Activated CD4-positive, alpha-beta T cell treated with anti-CD3 and anti-CD28 coated beads, Interleukin-2, amount 10 ng/mL, durations not matched to agents 7 days and 5 days (primary cell): ENCODE results near the gene CRKL. TPM values are rescaled to one million over a fixed set of nuclear protein-coding genes. Genes with fewer than 3 reads are reported as not detected.
"Not testable (repeated sequence)": the region's sequence is repeated elsewhere in the genome, so short reads cannot be mapped to it uniquely, and the experiment has no call there.

Experiments used
- CTCF ChIA-PET: fragments of 350-600 bp; sonication (Branson Sonifier 250); formaldehyde crosslinking; loops from one replicate; lab custom pipeline; 2021; ENCODE audit warnings: antibody characterized with exemption; lab: Charles Lee
- POLR2A ChIA-PET: fragments of 350-600 bp; sonication (Branson Sonifier 250); formaldehyde crosslinking; loops from one replicate; lab custom pipeline; 2021; ENCODE audit warnings: antibody characterized with exemption; lab: Charles Lee
- DNase-seq: peaks from one replicate; pipeline ENCODE4 v3.0.0-alpha.2; 2020
- H3K27ac Mint-ChIP-seq: one replicate; pipeline ENCODE4 v1.8.0; 2021; ENCODE audit warnings: mild to moderate bottlenecking, moderate library complexity, mixed read lengths
- H3K27me3 Mint-ChIP-seq: one replicate; pipeline ENCODE4 v1.8.0; 2021; ENCODE audit warnings: mixed read lengths
- H3K36me3 Mint-ChIP-seq: one replicate; pipeline ENCODE4 v1.8.0; 2021; ENCODE audit warnings: low read depth, mixed read lengths
- H3K4me1 Mint-ChIP-seq: one replicate; pipeline ENCODE4 v1.8.0; 2021; ENCODE audit warnings: mixed read lengths
- H3K4me3 Mint-ChIP-seq: one replicate; pipeline ENCODE4 v1.8.0; 2021; ENCODE audit warnings: mild to moderate bottlenecking, moderate library complexity, mixed read lengths
- H3K9me3 Mint-ChIP-seq: one replicate; pipeline ENCODE4 v1.8.0; 2021; ENCODE audit warnings: mixed read lengths
- total RNA-seq, 2 experiments: library from RNA; stranded (reverse); gene quantifications; one replicate each; pipeline ENCODE4 v1.2.3, GENCODE V29; 2021

Gene CRKL
- total RNA-seq, 2 experiments from 2014 or later: 82.2 to 87.2 TPM

DNA sequence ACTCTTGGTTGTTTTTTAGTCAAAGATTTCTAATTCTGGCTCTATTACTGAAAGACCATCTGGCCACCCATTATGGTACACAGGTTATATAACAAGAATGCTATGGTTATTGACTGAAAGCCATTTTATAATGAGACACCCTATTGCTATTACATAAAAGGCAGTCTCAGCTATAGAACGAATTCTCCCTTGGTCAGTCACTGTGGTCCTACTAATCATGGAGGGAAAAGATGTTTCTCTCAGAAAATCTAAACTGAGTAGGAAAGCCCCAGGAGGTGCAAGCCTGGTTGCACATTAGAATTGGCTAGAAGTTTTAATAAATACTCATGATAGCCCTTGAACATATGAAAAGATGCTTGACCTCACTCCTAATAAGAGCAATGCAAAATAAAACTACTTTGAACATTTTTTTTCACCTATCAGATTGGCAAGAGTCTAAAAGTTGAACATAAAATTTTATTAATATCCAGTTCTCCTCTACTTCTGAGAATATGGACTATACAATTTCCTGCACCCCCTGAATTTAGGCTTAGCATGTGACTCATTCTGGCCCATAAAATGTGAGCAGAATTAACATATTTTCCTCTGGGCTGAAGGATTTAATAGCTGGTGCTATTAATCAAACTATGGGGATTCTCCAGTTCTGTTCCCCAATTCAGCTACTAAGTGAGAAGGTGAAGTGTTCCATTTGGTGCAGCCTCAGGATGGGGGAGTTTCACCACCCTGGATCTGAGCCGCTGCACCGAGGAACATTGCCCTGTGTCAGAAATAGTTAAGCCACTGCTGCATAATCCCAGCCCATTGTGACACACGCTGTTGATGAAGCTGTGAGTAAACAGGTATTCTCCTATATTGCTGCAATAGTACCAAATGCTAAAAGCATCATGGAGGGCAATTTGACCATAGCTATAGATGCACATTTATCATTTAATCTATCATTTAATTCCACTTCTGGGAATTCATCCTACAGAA, 11.5 kb upstream of the CRKL start:
- POLR2A ChIA-PET: no interaction called here
- Mint-ChIP-seq H3K4me1 (peaks cover 8% of the 10 kb centered on the region), H3K4me3 (no peak overlapping the region), H3K27ac (no peak overlapping the region), H3K27me3 (peaks cover 11% of the 10 kb centered on the region), H3K36me3 (no peaks in the 10 kb centered on the region), H3K9me3 (no peaks in the 10 kb centered on the region)
- no peak for DNase-seq
- CTCF ChIA-PET: interaction anchor here (3.8 kb wide), 1 partner anchor 11 kb away, joined by 22 read pairs; the partner anchor contains the start of gene CRKL

DNA sequence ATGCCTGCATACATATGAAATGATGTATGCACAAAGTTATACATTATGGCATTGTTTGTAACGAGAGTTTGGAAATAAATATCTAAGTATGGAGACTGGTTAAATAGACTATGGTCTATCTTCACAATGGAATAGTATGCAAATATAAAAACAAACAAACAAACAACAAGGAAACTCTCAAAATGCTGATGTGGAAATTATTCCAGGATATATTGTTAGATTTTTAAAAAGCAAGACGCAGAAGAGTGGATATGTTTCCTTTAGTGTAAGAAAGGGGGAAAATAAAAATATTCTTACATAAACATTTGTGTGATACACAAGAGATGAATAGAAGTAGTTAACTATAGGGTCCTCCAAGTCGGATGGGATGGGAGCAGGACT, 10.8 kb upstream of the CRKL start:
- no peak for DNase-seq
- H3K36me3 Mint-ChIP-seq: no peaks in the 10 kb centered on the region
- H3K27ac Mint-ChIP-seq: no peak overlapping the region
- H3K4me1 Mint-ChIP-seq: peaks cover 8% of the 10 kb centered on the region
- H3K4me3 Mint-ChIP-seq: no peak overlapping the region
- H3K27me3 Mint-ChIP-seq: peaks cover 11% of the 10 kb centered on the region
- CTCF ChIA-PET: interaction anchor here (0.6 to 3.8 kb wide), 3 partner anchors 10 to 701 kb away, joined by 3 to 22 read pairs (median 4); partner anchors contain the start of gene CRKL
- no peaks in the 10 kb centered on the region for H3K9me3 Mint-ChIP-seq
- POLR2A ChIA-PET: no interaction called here

DNA sequence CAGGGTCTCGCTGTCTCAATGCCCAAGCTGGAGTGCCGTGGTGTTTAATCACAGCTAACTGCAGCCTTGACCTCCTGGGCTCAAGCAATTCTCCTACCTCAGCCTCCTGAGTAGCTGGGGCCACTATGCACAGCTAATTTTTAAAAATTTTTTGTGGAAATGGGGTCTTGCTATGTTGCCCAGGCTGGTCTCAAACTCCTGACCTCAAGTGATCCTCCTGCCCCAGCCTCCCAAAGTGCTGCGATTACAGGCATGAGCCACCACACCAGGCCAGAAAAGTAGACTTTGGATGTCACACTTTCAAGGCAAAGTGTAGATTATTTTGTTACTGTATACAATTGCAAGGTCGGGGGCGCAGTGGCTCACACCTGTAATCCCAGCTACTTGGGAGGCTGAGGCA, 8.5 kb upstream of the CRKL start:
- POLR2A ChIA-PET: not testable (repeated sequence)
- peaks cover 11% of the 10 kb centered on the region for H3K27me3 Mint-ChIP-seq

DNA sequence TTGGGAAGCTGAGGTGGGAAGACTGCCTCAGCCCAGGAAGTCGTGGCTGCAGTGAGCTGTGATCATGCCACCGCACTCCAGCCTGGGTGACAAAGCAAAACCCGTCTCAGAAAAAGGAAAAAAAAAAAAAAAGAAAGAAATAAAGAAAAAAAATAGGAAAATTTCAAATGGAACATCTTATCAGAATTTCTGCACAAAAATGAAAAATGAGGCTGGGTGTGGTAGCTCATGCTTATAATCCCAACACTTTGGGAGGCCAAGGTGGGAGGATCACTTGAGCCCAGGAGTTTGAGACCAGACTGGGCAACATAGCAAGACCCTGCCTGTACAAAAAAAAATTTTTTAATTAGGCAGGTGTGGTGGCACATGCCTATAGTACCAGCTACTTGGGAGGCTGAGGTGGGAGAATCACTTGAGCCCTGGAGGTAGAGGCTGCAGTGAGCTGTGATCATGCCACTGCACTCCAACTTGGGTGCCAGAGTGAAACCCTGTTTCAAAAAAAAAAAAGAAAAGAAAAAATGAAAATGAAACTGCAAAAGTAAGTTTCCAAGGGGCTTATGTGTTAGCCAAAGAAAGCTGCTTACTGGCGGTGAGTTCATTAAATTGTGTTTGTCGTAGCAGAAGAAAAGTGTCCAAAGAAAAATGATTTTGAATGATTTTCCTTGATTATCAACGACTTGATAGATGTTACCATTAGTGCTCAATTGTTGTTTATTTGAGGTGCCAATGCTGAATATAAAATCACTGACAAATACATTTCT, 7.5 kb upstream of the CRKL start:
- Mint-ChIP-seq H3K27ac (peak overlapping the region; percentile 68), H3K36me3 (no peaks in the 10 kb centered on the region), H3K4me3 (no peak overlapping the region), H3K9me3 (no peaks in the 10 kb centered on the region), H3K27me3 (peaks cover 10% of the 10 kb centered on the region), H3K4me1 (peaks cover 8% of the 10 kb centered on the region)
- DNase-seq: no peak
- CTCF ChIA-PET: interaction anchor here (0.6 kb wide), 2 partner anchors 11 to 147 kb away, joined by 4 read pairs; no protein-coding TSS in a partner anchor
- POLR2A ChIA-PET: no interaction called here

More for the DNA sequence above, 8.5 kb upstream of the CRKL start:
- DNase-seq, H3K4me3 Mint-ChIP-seq, H3K36me3 Mint-ChIP-seq, H3K4me1 Mint-ChIP-seq, H3K27ac Mint-ChIP-seq, H3K9me3 Mint-ChIP-seq, CTCF ChIA-PET: not testable (repeated sequence)

DNA sequence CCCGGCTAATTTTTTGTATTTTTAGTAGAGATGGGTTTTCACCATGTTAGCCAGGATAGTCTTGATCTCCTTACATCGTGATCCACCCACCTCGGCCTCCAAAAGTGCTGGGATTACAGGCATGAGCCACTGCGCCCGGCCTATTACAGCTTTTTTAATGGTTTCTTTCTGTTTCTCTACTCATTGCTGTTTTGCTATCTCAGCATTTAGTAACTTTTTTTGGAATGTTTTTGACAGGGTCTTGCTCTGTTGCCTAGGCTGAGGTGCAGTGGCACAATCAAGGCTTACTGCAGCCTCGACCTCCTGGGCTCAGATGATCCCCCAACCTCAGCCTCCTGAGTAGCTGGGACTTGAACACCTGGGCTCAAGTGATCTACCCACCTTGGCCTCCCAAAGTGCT, 4.7 kb upstream of the CRKL start:
- POLR2A ChIA-PET: no interaction called here

DNA sequence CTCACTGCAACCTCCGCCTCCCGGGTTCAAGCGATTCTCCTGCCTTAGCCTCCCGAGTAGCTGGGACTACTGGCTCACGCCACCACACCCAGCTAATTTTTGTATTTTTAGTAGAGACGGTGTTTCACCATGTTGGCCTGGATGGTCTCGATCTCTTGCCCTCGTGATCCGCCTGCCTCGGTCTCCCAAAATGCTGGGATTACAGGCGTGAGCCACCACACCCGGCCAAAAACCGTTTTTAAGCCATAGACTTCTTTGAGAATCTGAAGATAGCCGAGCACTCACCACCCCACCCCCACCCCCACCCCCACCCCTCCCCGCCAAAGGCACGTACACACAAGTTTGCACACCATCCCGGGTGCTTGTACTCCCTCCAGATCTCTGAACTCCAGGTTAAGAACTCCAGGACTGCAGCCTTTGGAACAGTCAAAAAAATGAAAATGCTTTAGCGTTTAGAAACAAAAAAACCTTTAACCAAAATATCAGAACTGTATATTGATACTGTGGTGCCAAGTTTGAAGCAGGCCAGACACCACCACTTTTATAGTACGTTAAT, 1.5 kb downstream of the CRKL start:
- Mint-ChIP-seq H3K36me3 (peaks cover 28% of the 10 kb centered on the region), H3K4me3 (peak overlapping the region; percentile 99), H3K9me3 (no peaks in the 10 kb centered on the region), H3K27ac (peak overlapping the region; percentile 94), H3K4me1 (peaks cover 43% of the 10 kb centered on the region), H3K27me3 (no peaks in the 10 kb centered on the region)
- CTCF ChIA-PET: interaction anchor here (0.7 kb wide), 1 partner anchor 117 kb away, joined by 6 read pairs; no protein-coding TSS in a partner anchor
- no peak for DNase-seq
- POLR2A ChIA-PET: no interaction called here

More for the DNA sequence above, 4.7 kb upstream of the CRKL start:
- Mint-ChIP-seq H3K4me1 (peaks cover 23% of the 10 kb centered on the region), H3K4me3 (no peak overlapping the region), H3K27me3 (no peaks in the 10 kb centered on the region), H3K36me3 (no peaks in the 10 kb centered on the region), H3K27ac (no peak overlapping the region), H3K9me3 (no peaks in the 10 kb centered on the region)
- no peak for DNase-seq
- CTCF ChIA-PET: no interaction called here

DNA sequence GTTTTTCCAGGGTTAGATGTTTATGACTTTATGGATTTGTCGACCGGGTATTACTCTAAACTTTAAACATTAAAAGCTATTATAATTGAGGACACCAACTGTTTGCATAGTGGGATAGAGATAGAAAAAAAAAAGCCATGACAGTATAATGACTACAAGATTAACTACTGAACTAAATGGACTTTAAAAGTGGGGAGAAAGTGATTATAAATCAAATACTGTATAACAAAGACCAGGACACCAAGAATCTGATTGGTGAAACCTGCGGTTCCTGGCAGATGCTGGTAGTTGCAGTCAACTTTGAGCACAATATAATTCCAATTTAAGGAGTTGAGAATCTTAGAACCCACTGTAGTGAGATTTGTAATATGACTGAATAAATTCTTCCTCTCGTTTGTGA, 2.5 kb downstream of the CRKL start:
- peaks cover 50% of the 10 kb centered on the region for H3K4me1 Mint-ChIP-seq
- no peak for DNase-seq
- ChIA-PET CTCF (interaction anchor here (0.6 to 1.1 kb wide), 3 partner anchors 9 to 122 kb away, joined by 3 read pairs; no protein-coding TSS in a partner anchor), POLR2A (no interaction called here)
- peaks cover 31% of the 10 kb centered on the region for H3K36me3 Mint-ChIP-seq
- H3K27ac Mint-ChIP-seq: peak overlapping the region; percentile 16
- H3K27me3 Mint-ChIP-seq: no peaks in the 10 kb centered on the region
- peak overlapping the region; percentile 99 for H3K4me3 Mint-ChIP-seq
- H3K9me3 Mint-ChIP-seq: no peaks in the 10 kb centered on the region

DNA sequence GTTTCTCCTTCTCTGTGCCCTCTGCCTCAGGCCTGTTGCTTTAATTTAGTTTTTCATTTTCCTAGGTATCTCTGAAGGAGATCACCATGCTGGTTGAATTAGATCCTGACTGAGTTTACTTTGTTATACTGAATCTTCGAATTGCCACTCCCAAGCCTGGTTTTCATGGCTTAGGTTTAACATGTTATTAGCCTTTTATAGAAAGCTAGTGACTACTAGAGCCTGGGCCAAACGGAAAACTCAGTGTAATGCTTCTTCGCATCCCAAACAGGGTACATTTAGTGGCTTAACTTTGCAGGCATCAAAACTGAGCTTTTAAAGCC, 3.6 kb downstream of the CRKL start:
- H3K4me1 Mint-ChIP-seq: peaks cover 54% of the 10 kb centered on the region
- peaks cover 31% of the 10 kb centered on the region for H3K36me3 Mint-ChIP-seq
- ChIA-PET CTCF (interaction anchor here (0.7 to 1.3 kb wide), 5 partner anchors 11 to 39 kb away, joined by 3 to 4 read pairs (median 4); no protein-coding TSS in a partner anchor), POLR2A (no interaction called here)
- H3K27ac Mint-ChIP-seq: peak overlapping the region; percentile 7
- peak overlapping the region; percentile 99 for H3K4me3 Mint-ChIP-seq
- H3K9me3 Mint-ChIP-seq: no peaks in the 10 kb centered on the region
- DNase-seq: no peak
- no peaks in the 10 kb centered on the region for H3K27me3 Mint-ChIP-seq

DNA sequence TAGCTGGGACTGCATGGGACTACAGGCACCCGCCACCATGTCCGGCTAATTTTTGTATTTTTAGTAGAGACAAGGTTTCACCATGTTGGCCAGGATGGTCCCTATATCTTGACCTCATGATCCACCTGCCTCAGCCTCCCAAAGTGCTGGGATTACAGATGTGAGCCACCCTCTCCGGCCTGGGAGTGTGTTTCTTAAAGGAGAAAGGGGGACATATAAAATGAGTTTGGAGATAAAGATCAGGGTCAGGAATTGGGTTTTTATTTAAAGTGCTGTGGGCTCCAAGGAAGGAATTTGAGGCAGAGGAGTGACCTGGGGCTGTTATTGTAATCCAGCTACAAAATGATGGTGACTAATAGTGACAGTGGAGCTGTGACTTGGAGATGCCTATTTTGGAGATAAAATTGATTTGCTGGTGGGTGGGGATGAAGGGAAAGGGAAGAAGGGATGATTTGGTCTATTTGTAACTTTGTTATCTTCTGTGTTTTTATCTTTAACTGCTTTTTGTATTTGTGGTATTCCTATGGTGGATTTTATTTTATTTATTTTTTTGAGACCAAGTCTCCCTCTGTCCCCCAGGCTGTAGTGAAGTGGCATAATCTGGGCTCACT, 5.0 kb downstream of the CRKL start:
- Mint-ChIP-seq H3K4me1 (peaks cover 51% of the 10 kb centered on the region), H3K9me3 (no peaks in the 10 kb centered on the region), H3K27ac (peak overlapping the region; percentile 21)

DNA sequence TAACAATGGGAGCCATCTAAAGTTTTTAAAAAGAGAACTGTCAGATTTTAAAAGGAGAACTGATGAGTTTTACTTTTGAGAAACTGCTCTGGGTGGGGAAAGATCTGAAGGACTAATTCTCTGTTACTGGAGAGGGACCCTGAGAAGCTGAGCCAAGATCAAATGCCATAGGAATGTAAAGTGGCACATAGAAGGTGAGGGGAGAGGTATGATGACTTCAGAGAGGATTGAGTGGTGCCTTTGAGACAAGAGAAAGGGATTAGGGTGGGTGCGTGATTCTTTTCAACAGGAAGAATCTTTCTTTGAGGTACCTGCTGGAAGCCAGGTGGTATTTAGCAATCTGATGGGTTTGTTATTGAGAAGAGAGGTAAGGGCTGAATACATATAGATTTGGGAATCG, 9.0 kb downstream of the CRKL start:
- DNase-seq: no peak
- Mint-ChIP-seq H3K4me3 (no peak overlapping the region), H3K27me3 (no peaks in the 10 kb centered on the region), H3K4me1 (peaks cover 43% of the 10 kb centered on the region), H3K9me3 (no peaks in the 10 kb centered on the region), H3K36me3 (peaks cover 23% of the 10 kb centered on the region), H3K27ac (no peak overlapping the region)
- ChIA-PET CTCF (interaction anchor here (1.2 to 1.4 kb wide), 2 partner anchors 9 to 12 kb away, joined by 4 to 10 read pairs; partner anchors contain the start of gene CRKL), POLR2A (no interaction called here)

More for the DNA sequence above, 5.0 kb downstream of the CRKL start:
- ChIA-PET POLR2A (no interaction called here), CTCF (no interaction called here)
- Mint-ChIP-seq H3K27me3 (no peaks in the 10 kb centered on the region), H3K36me3 (peaks cover 37% of the 10 kb centered on the region), H3K4me3 (no peak overlapping the region)
- DNase-seq: no peak

DNA sequence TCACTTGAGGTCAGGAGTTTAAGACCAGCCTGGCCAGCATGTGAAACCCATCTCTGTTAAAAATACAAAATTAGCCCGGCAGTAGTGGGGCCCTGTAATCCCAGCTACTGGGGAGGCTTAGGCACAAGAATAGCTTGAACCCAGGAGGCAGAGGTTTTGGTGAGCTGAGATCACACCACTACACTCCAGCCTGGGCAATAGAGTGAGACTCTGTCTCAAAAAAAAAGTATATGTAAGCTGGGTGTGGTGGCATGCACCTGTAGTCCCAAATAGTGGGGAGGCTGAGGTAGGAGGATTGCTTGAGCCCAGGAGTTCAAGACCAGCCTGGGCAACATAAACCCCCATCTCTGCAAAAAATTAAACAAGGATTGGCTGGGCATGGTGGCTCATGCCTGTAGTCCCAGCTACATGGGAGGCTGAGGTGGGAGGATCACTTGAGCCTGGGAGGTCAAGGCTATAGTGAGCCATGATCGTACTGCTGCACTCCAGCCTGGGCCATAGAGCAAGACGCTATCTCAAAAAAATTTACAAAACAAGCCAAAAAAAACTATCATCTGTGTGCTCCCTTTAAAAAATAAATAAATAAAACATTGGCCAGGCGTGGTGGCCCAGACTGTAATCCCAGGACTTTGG, 10.8 kb downstream of the CRKL start:
- H3K9me3 Mint-ChIP-seq: no peaks in the 10 kb centered on the region
- H3K27me3 Mint-ChIP-seq: no peaks in the 10 kb centered on the region
- H3K27ac Mint-ChIP-seq: no peak overlapping the region
- H3K4me3 Mint-ChIP-seq: no peak overlapping the region
- peaks cover 17% of the 10 kb centered on the region for H3K36me3 Mint-ChIP-seq
- CTCF ChIA-PET: interaction anchor here (1.5 to 2.1 kb wide), 2 partner anchors 8 to 11 kb away, joined by 3 to 5 read pairs; partner anchors contain the start of gene CRKL
- POLR2A ChIA-PET: no interaction called here
- H3K4me1 Mint-ChIP-seq: peaks cover 39% of the 10 kb centered on the region
- no peak for DNase-seq

DNA sequence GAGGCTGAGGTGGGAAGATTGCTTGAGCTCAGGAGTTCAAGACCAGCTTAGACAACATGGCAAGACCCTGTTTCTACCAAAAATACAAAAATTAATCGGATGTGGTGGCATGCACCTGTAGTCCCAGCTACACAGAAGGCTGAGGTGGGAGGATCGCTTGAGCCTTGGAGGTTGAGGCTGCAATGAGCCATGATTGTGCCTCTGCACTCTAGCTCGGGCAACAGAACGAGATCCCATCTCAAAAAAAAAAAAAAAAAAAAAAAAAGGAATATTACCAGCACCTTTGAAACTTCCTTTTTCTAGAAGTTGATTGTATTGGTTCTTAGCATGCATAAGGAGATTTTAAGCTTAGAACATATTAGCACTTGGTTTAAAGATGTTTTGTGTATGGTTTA, 11.4 kb downstream of the CRKL start:
- Mint-ChIP-seq H3K36me3 (peaks cover 17% of the 10 kb centered on the region), H3K4me1 (peaks cover 39% of the 10 kb centered on the region), H3K9me3 (no peaks in the 10 kb centered on the region), H3K4me3 (no peak overlapping the region), H3K27ac (no peak overlapping the region), H3K27me3 (no peaks in the 10 kb centered on the region)
- ChIA-PET POLR2A (no interaction called here), CTCF (interaction anchor here (0.6 to 2.1 kb wide), 4 partner anchors 8 to 1134 kb away, joined by 3 to 5 read pairs (median 4); partner anchors contain the start of gene CRKL)
- DNase-seq: no peak
